Measurements from ENCODE around the gene PITPNC1. TPM values are rescaled to one million over a fixed set of nuclear protein-coding genes. Genes with fewer than 3 reads are reported as not detected.

The PITPNC1 gene
- total RNA-seq, 1 experiment from 2014 or later, result 37.5 TPM

DNA sequence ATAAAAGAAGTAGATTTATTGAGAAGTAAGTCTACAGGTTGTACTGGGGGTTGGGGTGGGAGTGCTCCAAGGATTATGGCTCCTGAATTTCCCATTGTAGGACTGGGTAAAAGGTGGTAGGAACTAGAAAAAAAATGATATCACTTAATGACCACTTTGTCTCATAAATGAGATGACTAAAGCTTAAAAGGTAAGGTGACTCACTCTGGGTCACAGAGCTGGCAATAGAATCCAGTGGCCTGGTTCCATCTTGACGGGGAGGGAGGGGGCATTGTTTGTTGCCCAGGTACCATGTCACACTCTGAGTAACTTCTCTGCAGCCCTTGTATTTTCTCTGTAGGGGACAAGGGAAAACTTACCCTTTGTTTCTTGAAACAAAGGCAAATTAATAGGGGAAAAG, 126.1 kb downstream of the PITPNC1 start:
- TF ChIP-seq, protein P1, sequence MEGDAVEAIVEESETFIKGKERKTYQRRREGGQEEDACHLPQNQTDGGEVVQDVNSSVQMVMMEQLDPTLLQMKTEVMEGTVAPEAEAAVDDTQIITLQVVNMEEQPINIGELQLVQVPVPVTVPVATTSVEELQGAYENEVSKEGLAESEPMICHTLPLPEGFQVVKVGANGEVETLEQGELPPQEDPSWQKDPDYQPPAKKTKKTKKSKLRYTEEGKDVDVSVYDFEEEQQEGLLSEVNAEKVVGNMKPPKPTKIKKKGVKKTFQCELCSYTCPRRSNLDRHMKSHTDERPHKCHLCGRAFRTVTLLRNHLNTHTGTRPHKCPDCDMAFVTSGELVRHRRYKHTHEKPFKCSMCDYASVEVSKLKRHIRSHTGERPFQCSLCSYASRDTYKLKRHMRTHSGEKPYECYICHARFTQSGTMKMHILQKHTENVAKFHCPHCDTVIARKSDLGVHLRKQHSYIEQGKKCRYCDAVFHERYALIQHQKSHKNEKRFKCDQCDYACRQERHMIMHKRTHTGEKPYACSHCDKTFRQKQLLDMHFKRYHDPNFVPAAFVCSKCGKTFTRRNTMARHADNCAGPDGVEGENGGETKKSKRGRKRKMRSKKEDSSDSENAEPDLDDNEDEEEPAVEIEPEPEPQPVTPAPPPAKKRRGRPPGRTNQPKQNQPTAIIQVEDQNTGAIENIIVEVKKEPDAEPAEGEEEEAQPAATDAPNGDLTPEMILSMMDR (conservative IDR thresholded peaks at IDR 0.05), result no peak
- H3K56ac ChIP-seq (ENCODE audit: insufficient read length, low read depth, low read length), result no peak overlapping the region
- no peak overlapping the region for H3K9ac ChIP-seq (ENCODE audit: extremely low read depth, insufficient read length, low read length)
- no peaks in the 10 kb centered on the region for H4K20me1 ChIP-seq (ENCODE audit: control insufficient read depth, insufficient read depth, insufficient read length)
- H2BK20ac ChIP-seq (ENCODE audit: low read depth, low read length, poor library complexity, severe bottlenecking), result no peak overlapping the region
- H3K14ac ChIP-seq (ENCODE audit: insufficient read depth, low read length), result no peak overlapping the region
- Mint-ChIP-seq H3K4me3 (no peak overlapping the region; a peak in 1 of 5 replicates), H3K27me3 (ENCODE audit: low read depth) (no peaks in the 10 kb centered on the region), H3K27ac (peak overlapping the region in 2 of 3 experiments; percentile 50 to 89; a peak in 4 of 7 replicates), H3K36me3 (ENCODE audit: insufficient read depth in 1 of 3, low read depth in 3 of 3) (peaks cover 8 to 11% (median 9%) of the 10 kb centered on the region in 3 experiments), H3K9me3 (peaks cover 9% of the 10 kb centered on the region in 2 experiments), H3K4me1 (peaks cover 38 to 41% of the 10 kb centered on the region in 2 experiments)
- no peak overlapping the region for H2AK5ac ChIP-seq (ENCODE audit: insufficient read length, low read length)
- H2AFZ ChIP-seq (ENCODE audit: low read length), result no peak overlapping the region
- no peaks in the 10 kb centered on the region for H3K23me2 ChIP-seq (ENCODE audit: insufficient read length, low read depth, low read length, poor library complexity, severe bottlenecking)
- H3K4ac ChIP-seq (ENCODE audit: low read depth, low read length), result no peak overlapping the region
- H3K4me1 ChIP-seq (ENCODE audit: insufficient read depth, low read length), result peaks cover 16% of the 10 kb centered on the region
- no peak overlapping the region for H4K5ac ChIP-seq (ENCODE audit: insufficient read length, low read depth, low read length)
- H4K91ac ChIP-seq (ENCODE audit: insufficient read length, low read depth, low read length), result no peak overlapping the region
- no peak overlapping the region for H2BK120ac ChIP-seq (ENCODE audit: low read depth, low read length, poor library complexity, severe bottlenecking)
- no CpG with 5 or more reads among the region's 1 CpG for WGBS (ENCODE audit: extremely low coverage, insufficient read length, low lambda C conversion rate)
- H3K18ac ChIP-seq (ENCODE audit: insufficient read length, low read depth, low read length), result no peak overlapping the region
- no peaks in the 10 kb centered on the region for H3K9me3 ChIP-seq (ENCODE audit: control insufficient read depth, low read depth, low read length)
- no peak overlapping the region for H3T11ph ChIP-seq (ENCODE audit: low read length)
- H3K4me2 ChIP-seq (ENCODE audit: insufficient read depth, insufficient read length, low read length), result no peak overlapping the region
- no peaks in the 10 kb centered on the region for H3K27me3 ChIP-seq (ENCODE audit: insufficient read depth, low read length)
- no peak overlapping the region for H2BK12ac ChIP-seq (ENCODE audit: insufficient read length, low read depth, low read length)
- peaks cover 7% of the 10 kb centered on the region for H3K79me1 ChIP-seq (ENCODE audit: insufficient read depth, low read depth, low read length, poor library complexity, severe bottlenecking)
- no peak overlapping the region for H3K23ac ChIP-seq (ENCODE audit: insufficient read length, low read depth, low read length)
- H3K27ac ChIP-seq (ENCODE audit: insufficient read length, low read depth, low read length), result no peak overlapping the region
- DNase-seq, result peak; percentile 22
- H4K8ac ChIP-seq (replicated peaks; ENCODE audit: insufficient read length, low read depth, low read length), result no peak overlapping the region
- H2BK15ac ChIP-seq (ENCODE audit: low read depth, low read length), result no peak overlapping the region
- H3K79me2 ChIP-seq (ENCODE audit: insufficient read depth, low read length), result peaks cover 8% of the 10 kb centered on the region; the same call in 1 of the 2 replicates
- H2BK5ac ChIP-seq (ENCODE audit: insufficient read length, low read length), result no peak overlapping the region

Measured in H9 (cell line).